HCT116 (cell line): ENCODE measurements around the gene METTL13.

Experiments
- CTCF ChIP-seq, 3 experiments: fragments of 200-600 bp in 1 of 3; sonication (generic) in 1 of 3; IDR thresholded peaks in 2 of 3; conservative IDR thresholded peaks in 1 of 3; 2 replicates each; pipeline ENCODE4 v1.5.1; 2012 to 2017; ENCODE audit warnings: low read depth in 2 of 3, low read length in 2 of 3, antibody characterized with exemption in 1 of 3, borderline replicate concordance in 1 of 3, control low read depth in 1 of 3, mild to moderate bottlenecking in 1 of 3, mixed read lengths in 1 of 3, mixed run types in 1 of 3, moderate library complexity in 1 of 3; ENCODE audit not compliant: insufficient read depth in 1 of 3
- POLR2A ChIP-seq: IDR thresholded peaks from 2 replicates; pipeline ENCODE4 v1.7.0; 2011; ENCODE audit warnings: borderline replicate concordance; ENCODE audit not compliant: insufficient read depth, insufficient read length; ENCODE audit errors: extremely low read depth
- POLR2AphosphoS5 ChIP-seq: IDR thresholded peaks from 2 replicates; pipeline ENCODE4 v1.6.1; 2011; ENCODE audit warnings: mild to moderate bottlenecking, low read depth, low read length, moderate library complexity
- YY1 ChIP-seq: IDR thresholded peaks from 2 replicates; pipeline ENCODE4 v1.6.1; 2011; ENCODE audit warnings: low read length, low read depth, moderate library complexity, mild to moderate bottlenecking; ENCODE audit not compliant: insufficient replicate concordance; ENCODE audit errors: extremely low read depth
- TF ChIP-seq, protein P1 (sequence below): IDR thresholded peaks from 2 replicates; pipeline ENCODE4 v1.6.1; 2012
- TF ChIP-seq, protein P2 (sequence below): IDR thresholded peaks from 2 replicates; pipeline ENCODE4 v1.6.1; 2012; ENCODE audit warnings: low read depth

- TF ChIP-seq CTCF (IDR thresholded peaks at IDR 0.05 in 2 of 3, conservative IDR thresholded peaks at IDR 0.05 in 1 of 3; ENCODE audit: borderline replicate concordance in 1 of 3, insufficient read depth in 1 of 3, low read depth in 2 of 3, low read length in 2 of 3) (no peak), POLR2A (no peak), YY1 (no peak), POLR2AphosphoS5 (no peak)
- TF ChIP-seq, protein P1, sequence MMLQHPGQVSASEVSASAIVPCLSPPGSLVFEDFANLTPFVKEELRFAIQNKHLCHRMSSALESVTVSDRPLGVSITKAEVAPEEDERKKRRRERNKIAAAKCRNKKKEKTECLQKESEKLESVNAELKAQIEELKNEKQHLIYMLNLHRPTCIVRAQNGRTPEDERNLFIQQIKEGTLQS, result no peak
- TF ChIP-seq, protein P2, sequence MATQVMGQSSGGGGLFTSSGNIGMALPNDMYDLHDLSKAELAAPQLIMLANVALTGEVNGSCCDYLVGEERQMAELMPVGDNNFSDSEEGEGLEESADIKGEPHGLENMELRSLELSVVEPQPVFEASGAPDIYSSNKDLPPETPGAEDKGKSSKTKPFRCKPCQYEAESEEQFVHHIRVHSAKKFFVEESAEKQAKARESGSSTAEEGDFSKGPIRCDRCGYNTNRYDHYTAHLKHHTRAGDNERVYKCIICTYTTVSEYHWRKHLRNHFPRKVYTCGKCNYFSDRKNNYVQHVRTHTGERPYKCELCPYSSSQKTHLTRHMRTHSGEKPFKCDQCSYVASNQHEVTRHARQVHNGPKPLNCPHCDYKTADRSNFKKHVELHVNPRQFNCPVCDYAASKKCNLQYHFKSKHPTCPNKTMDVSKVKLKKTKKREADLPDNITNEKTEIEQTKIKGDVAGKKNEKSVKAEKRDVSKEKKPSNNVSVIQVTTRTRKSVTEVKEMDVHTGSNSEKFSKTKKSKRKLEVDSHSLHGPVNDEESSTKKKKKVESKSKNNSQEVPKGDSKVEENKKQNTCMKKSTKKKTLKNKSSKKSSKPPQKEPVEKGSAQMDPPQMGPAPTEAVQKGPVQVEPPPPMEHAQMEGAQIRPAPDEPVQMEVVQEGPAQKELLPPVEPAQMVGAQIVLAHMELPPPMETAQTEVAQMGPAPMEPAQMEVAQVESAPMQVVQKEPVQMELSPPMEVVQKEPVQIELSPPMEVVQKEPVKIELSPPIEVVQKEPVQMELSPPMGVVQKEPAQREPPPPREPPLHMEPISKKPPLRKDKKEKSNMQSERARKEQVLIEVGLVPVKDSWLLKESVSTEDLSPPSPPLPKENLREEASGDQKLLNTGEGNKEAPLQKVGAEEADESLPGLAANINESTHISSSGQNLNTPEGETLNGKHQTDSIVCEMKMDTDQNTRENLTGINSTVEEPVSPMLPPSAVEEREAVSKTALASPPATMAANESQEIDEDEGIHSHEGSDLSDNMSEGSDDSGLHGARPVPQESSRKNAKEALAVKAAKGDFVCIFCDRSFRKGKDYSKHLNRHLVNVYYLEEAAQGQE, result no peak
Observed at GRCh38 chr1:171769171-171769570, 12.3 kb upstream of the METTL13 start.
